Urinary bladder (tissue), 4 donors: ENCODE results near the gene SLC44A1. TPM values are rescaled to one million over a fixed set of nuclear protein-coding genes. Genes with fewer than 3 reads are reported as not detected.

ENCODE experiments used
- DNase-seq: peaks from one replicate; pipeline ENCODE4 v3.0.0-alpha.2; 2015; ENCODE audit errors: extremely low spot score
- H3K27ac ChIP-seq: one replicate; pipeline ENCODE4 v1.5.1; 2013; ENCODE audit warnings: low read depth, mild to moderate bottlenecking, moderate library complexity
- H3K36me3 ChIP-seq: one replicate; pipeline ENCODE4 v1.6.1; 2013; ENCODE audit warnings: mild to moderate bottlenecking, moderate library complexity; ENCODE audit not compliant: insufficient read depth
- H3K4me1 ChIP-seq: one replicate; pipeline ENCODE4 v1.6.1; 2013; ENCODE audit warnings: mild to moderate bottlenecking, moderate library complexity; ENCODE audit not compliant: insufficient read depth
- H3K4me3 ChIP-seq: one replicate; pipeline ENCODE4 v1.5.1; 2013; ENCODE audit warnings: low read depth, low read length
- WGBS: extraction: QIAGEN DNeasy Blood & Tissue Kit; methylation state at CpG from one replicate; pipeline ENCODE4 v1.1.7; 2013; 5-methylcytosine and 5-hydroxymethylcytosine counted together
- polyA plus RNA-seq: library from polyadenylated mRNA; stranded (reverse); fragments of 200-250 nt; gene quantifications from one replicate; pipeline ENCODE4 v1.2.3, GENCODE V29; 2013
- total RNA-seq: library from RNA; depleted of rRNA; stranded (reverse); fragments of >200 nt; gene quantifications from one replicate; pipeline ENCODE4 v1.2.3, GENCODE V29; 2014
- donor health status: healthy with polysubstance abuse.
- donor health status: healthy.

Gene SLC44A1
- total and polyA plus RNA-seq, 2 donors: 24.8 to 57.4 TPM

- no peaks in the 10 kb centered on the region for H3K36me3 ChIP-seq
- H3K27ac ChIP-seq: no peak overlapping the region
These were observed 25.1 kb downstream of the SLC44A1 start for GRCh38 chr9:105269593-105269992.

DNA sequence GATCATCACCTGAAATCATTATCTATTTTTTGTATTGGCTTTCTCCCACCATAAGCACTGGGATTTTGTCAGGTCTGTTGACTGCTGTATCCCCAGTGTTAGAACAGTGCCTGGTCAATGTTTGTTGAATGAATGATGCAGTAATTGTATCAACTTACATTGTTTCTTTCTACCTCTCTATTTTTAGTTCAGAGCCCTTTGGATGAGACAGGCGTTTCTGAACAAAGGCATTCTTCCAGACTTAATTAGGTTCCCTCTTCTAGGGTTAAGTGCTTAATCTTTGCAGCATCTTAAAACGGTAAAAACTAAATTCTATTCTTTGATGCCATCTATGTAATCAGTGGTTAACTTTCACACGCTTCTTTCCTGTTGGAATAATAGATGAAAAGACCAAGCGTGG lies 26.3 kb downstream of the SLC44A1 start:
- Histone ChIP-seq H3K27ac (no peak overlapping the region), H3K4me3 (no peak overlapping the region), H3K4me1 (no peaks in the 10 kb centered on the region), H3K36me3 (no peaks in the 10 kb centered on the region)
- 60% methylated on average over 4 of the region's 4 CpGs for WGBS
- DNase-seq: no peak

More at GRCh38 chr9:105269593-105269992, 25.1 kb downstream of the SLC44A1 start:
- no peak for DNase-seq
- Histone ChIP-seq H3K4me3 (no peak overlapping the region), H3K4me1 (no peaks in the 10 kb centered on the region)
- 80% methylated on average over 2 of the region's 2 CpGs for WGBS

GRCh38 chr9:105273731-105274130 lies 29.3 kb downstream of the SLC44A1 start:
- DNase-seq: no peak
- Histone ChIP-seq H3K36me3 (no peaks in the 10 kb centered on the region), H3K4me3 (no peak overlapping the region), H3K27ac (no peak overlapping the region), H3K4me1 (no peaks in the 10 kb centered on the region)
- 99% methylated on average over 1 of the region's 1 CpG for WGBS

- DNase-seq: no peak
- 72% methylated on average over 1 of the region's 1 CpG for WGBS
- no peaks in the 10 kb centered on the region for H3K36me3 ChIP-seq
- H3K4me1 ChIP-seq: no peaks in the 10 kb centered on the region
- no peak overlapping the region for H3K27ac ChIP-seq
- no peak overlapping the region for H3K4me3 ChIP-seq
These were observed 30.7 kb downstream of the SLC44A1 start for GRCh38 chr9:105275111-105275510.

GRCh38 chr9:105275938-105276337 lies 31.5 kb downstream of the SLC44A1 start:
- no peaks in the 10 kb centered on the region for H3K4me1 ChIP-seq
- H3K27ac ChIP-seq: no peak overlapping the region
- no peaks in the 10 kb centered on the region for H3K36me3 ChIP-seq
- DNase-seq: no peak
- WGBS: 81% methylated on average over 6 of the region's 6 CpGs
- H3K4me3 ChIP-seq: no peak overlapping the region

- H3K36me3 ChIP-seq: no peaks in the 10 kb centered on the region
- no peak overlapping the region for H3K4me3 ChIP-seq
- H3K4me1 ChIP-seq: no peaks in the 10 kb centered on the region
- WGBS: 93% methylated on average over 4 of the region's 4 CpGs
- no peak overlapping the region for H3K27ac ChIP-seq
- no peak for DNase-seq
These were observed 34.3 kb downstream of the SLC44A1 start for GRCh38 chr9:105278751-105279150.

- DNase-seq: no peak
- H3K4me3 ChIP-seq: no peak overlapping the region
- no peak overlapping the region for H3K27ac ChIP-seq
- no peaks in the 10 kb centered on the region for H3K36me3 ChIP-seq
- 93% methylated on average over 2 of the region's 2 CpGs for whole genome bisulfite sequencing
- H3K4me1 ChIP-seq: no peaks in the 10 kb centered on the region
These were observed 36.2 kb downstream of the SLC44A1 start for GRCh38 chr9:105280691-105281090.

- 96% methylated on average over 4 of the region's 4 CpGs for WGBS
- DNase-seq: no peak
- H3K36me3 ChIP-seq: no peaks in the 10 kb centered on the region
These were observed 36.8 kb downstream of the SLC44A1 start for GRCh38 chr9:105281272-105281671.

DNA sequence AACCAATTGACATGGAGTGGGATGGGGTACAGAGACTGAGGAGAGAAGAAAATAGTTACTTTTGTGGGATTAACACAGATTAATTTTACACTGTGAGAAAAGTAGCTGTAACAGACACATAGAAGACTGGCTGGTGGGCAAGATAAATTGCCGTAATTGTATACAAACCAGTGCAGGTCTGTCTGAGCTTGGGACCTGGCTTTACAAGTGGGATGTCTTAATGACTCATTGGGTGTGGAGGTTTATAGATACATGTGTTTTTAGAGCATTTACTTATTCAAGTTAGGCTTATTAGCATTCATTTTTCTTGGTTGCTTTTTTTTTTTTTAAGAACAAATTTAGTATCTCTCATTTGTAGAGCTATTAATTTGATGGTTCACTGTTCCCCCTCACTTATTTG lies 37.5 kb downstream of the SLC44A1 start:
- no peaks in the 10 kb centered on the region for H3K36me3 ChIP-seq
- no peak overlapping the region for H3K4me3 ChIP-seq
- 89% methylated on average over 1 of the region's 1 CpG for WGBS
- H3K4me1 ChIP-seq: no peaks in the 10 kb centered on the region
- DNase-seq: no peak
- H3K27ac ChIP-seq: no peak overlapping the region

More at GRCh38 chr9:105281272-105281671, 36.8 kb downstream of the SLC44A1 start:
- Histone ChIP-seq H3K4me3 (no peak overlapping the region), H3K27ac (no peak overlapping the region), H3K4me1 (no peaks in the 10 kb centered on the region)

DNA sequence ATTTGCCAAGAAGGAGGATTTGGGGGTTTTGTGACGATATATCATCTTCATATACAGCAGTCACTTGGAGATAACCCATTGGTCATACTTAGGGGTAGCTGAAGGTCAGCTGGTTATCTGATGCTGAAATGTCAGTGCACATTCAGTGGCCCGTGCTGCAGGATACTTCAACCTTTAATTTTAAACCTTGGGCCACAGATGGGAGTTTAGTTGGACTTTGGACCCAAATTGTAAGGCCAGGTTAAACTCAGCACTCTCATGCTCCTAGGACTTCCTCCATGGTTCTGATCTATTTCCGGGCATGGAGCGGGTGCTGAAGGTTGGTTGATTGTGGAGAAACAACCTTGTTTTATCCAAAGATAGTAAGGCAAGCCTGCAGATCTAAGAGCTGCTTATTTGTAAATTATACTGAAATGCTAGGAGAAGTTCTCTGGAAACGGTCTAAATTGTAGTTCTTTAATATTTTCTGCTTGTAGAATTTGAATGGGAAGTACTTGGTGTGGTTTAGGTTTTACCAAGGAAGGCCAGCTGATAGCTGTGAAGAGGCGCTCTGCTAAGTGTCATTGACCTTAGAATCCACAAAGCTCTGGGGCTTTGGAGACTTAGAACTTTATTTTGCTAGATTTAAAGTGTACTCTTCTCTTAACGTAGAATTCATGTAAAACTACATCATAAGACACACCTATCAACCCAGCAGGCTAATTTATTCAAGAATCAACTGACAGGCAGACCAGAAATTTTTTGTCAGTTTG lies 38.6 kb downstream of the SLC44A1 start:
- no peak overlapping the region for H3K27ac ChIP-seq
- WGBS: 88% methylated on average over 7 of the region's 7 CpGs
- H3K4me3 ChIP-seq: no peak overlapping the region
- no peaks in the 10 kb centered on the region for H3K36me3 ChIP-seq
- DNase-seq: no peak
- H3K4me1 ChIP-seq: no peaks in the 10 kb centered on the region

DNA sequence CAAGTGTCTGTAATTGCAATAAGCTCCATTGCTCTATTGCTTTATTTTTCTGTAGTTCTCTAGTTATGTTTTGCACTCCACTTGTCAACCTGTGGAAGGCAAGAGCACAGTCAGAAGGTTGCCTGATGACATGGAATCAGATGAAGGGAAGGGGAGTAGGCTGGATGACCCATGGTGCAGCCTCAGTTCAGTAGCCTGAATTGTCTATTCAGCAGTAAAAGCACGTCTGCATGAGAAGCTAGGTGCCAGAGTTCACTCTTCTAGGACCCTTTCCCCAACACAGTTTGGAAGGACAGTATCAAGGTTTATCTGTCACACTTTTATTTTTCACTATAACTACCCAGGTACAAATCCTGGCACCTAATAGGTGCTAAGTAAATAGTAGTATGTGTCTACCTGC lies 39.3 kb downstream of the SLC44A1 start:
- Histone ChIP-seq H3K4me1 (no peaks in the 10 kb centered on the region), H3K27ac (no peak overlapping the region), H3K36me3 (no peaks in the 10 kb centered on the region), H3K4me3 (no peak overlapping the region)
- 90% methylated on average over 1 of the region's 1 CpG for WGBS
- DNase-seq: no peak

- Histone ChIP-seq H3K36me3 (no peaks in the 10 kb centered on the region), H3K4me3 (no peak overlapping the region), H3K4me1 (no peaks in the 10 kb centered on the region), H3K27ac (no peak overlapping the region)
- DNase-seq: no peak
- WGBS: 97% methylated on average over 2 of the region's 2 CpGs
These were observed 40.0 kb downstream of the SLC44A1 start for GRCh38 chr9:105284463-105284862.

DNA sequence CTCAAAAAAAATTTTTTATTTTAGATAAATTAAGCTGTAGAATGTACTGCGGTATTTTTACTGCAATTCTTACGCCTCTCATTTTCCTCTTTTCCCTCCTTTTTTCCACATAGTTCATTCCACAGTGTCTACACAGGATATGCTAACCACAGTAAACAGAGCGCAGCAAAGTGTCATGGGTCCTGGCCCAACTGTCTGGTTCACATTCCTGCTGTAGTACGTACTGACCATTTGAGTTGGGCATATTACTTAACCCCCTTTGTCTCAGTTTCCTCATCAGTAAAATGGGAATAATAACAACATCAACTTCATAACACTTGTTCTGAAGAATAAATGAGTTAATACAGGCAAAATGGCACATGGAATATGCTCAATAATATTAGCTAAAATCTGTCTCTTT lies 41.6 kb downstream of the SLC44A1 start:
- Histone ChIP-seq H3K27ac (no peak overlapping the region), H3K4me1 (no peaks in the 10 kb centered on the region), H3K4me3 (no peak overlapping the region), H3K36me3 (no peaks in the 10 kb centered on the region)
- WGBS: 85% methylated on average over 4 of the region's 4 CpGs
- no peak for DNase-seq

GRCh38 chr9:105289305-105289704 lies 44.9 kb downstream of the SLC44A1 start:
- Histone ChIP-seq H3K4me1 (no peaks in the 10 kb centered on the region), H3K36me3 (no peaks in the 10 kb centered on the region), H3K4me3 (no peak overlapping the region), H3K27ac (no peak overlapping the region)
- 96% methylated on average over 3 of the region's 3 CpGs for WGBS
- no peak for DNase-seq
